AG04449 (cell line): Measurements from ENCODE around the gene GRB10.

Experiments
- CTCF ChIA-PET: fragments of 350-600 bp; formaldehyde crosslinking; extraction: SDS; loops from one replicate; lab custom pipeline; 2021; ENCODE audit warnings: antibody characterized with exemption; lab: Yijun Ruan, JAX
- POLR2A ChIA-PET: fragments of 400-600, 350-600 bp; formaldehyde crosslinking; extraction: SDS; loops from one replicate; lab custom pipeline; 2020; ENCODE audit warnings: antibody characterized with exemption, inconsistent platforms; lab: Yijun Ruan, JAX
- DNase-seq: peaks from one replicate; pipeline ENCODE4 v3.0.0-alpha.2; 2010; ENCODE audit warnings: low read depth, low spot score
- H3K4me3 ChIP-seq: 2 replicates; pipeline ENCODE4 v1.5.1; 2011; ENCODE audit warnings: low read depth, mild to moderate bottlenecking, control low read depth, low read length
- TF ChIP-seq, protein P1 (sequence below): IDR thresholded peaks from one replicate; pipeline ENCODE4 v1.5.1; 2011; ENCODE audit warnings: mild to moderate bottlenecking, moderate library complexity, low read length, control low read depth, inconsistent platforms; ENCODE audit not compliant: insufficient read depth; ENCODE audit errors: missing control alignments

Gene GRB10

GRCh38 chr7:50637725-50638643 lies 144.7 kb downstream of the GRB10 start:
- CTCF ChIA-PET: interaction anchor here (1.0 kb wide), 1 partner anchor 9 kb away, joined by 3 read pairs; no protein-coding TSS in a partner anchor
- POLR2A ChIA-PET: no interaction called here
- TF ChIP-seq, protein P1, sequence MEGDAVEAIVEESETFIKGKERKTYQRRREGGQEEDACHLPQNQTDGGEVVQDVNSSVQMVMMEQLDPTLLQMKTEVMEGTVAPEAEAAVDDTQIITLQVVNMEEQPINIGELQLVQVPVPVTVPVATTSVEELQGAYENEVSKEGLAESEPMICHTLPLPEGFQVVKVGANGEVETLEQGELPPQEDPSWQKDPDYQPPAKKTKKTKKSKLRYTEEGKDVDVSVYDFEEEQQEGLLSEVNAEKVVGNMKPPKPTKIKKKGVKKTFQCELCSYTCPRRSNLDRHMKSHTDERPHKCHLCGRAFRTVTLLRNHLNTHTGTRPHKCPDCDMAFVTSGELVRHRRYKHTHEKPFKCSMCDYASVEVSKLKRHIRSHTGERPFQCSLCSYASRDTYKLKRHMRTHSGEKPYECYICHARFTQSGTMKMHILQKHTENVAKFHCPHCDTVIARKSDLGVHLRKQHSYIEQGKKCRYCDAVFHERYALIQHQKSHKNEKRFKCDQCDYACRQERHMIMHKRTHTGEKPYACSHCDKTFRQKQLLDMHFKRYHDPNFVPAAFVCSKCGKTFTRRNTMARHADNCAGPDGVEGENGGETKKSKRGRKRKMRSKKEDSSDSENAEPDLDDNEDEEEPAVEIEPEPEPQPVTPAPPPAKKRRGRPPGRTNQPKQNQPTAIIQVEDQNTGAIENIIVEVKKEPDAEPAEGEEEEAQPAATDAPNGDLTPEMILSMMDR: no peak
- no peak for DNase-seq
- no peak overlapping the region for H3K4me3 ChIP-seq

DNA sequence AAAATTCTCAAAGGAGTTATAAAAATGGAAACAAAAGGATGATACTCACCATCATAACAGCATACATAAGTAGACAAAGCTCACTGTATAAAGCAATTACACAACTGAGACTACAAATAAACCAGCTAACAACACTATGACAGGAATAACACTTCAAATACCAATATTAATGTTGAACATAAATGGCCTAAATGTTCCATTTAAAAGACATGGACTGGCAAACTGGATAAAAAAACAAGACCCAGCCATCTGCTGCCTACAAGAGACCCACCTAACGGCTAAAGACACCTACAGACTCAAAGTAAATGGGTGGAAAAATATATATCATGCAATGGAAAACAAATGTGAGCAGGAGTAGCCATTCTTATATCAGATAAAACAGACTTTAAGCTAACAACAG lies 148.3 kb downstream of the GRB10 start:
- DNase-seq: no peak
- H3K4me3 ChIP-seq: no peak overlapping the region
- ChIA-PET POLR2A (no interaction called here), CTCF (interaction anchor here (1.5 to 4.5 kb wide), 10 partner anchors 9 to 527 kb away, joined by 4 to 34 read pairs (median 11); no protein-coding TSS in a partner anchor)
- TF ChIP-seq, protein P1: no peak

DNA sequence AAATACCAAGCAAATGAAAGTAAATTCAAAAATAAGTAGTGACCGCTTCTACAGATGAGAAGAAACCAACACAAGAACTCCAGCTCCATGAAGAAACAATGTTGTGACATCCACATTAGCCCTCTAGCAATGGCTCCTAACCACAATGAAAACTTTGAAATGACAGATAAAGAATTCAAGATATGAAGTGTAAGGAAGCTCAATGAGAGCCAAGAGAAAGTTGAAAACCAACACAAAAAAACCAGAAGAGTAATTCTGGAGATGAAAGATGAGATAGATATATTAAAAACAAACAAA lies 149.3 kb downstream of the GRB10 start:
- DNase-seq: no peak
- TF ChIP-seq, protein P1: no peak
- POLR2A ChIA-PET: no interaction called here
- no peak overlapping the region for H3K4me3 ChIP-seq
- CTCF ChIA-PET: interaction anchor here (0.8 to 4.5 kb wide), 24 partner anchors 8 to 528 kb away, joined by 3 to 34 read pairs (median 8); no protein-coding TSS in a partner anchor

- ChIA-PET POLR2A (no interaction called here), CTCF (interaction anchor here (0.8 to 4.5 kb wide), 25 partner anchors 7 to 528 kb away, joined by 3 to 34 read pairs (median 7); no protein-coding TSS in a partner anchor)
- no peak for DNase-seq
- H3K4me3 ChIP-seq: no peak overlapping the region
- TF ChIP-seq, protein P1: peak; percentile 72
These were observed 149.9 kb downstream of the GRB10 start for GRCh38 chr7:50632561-50633413.

DNA sequence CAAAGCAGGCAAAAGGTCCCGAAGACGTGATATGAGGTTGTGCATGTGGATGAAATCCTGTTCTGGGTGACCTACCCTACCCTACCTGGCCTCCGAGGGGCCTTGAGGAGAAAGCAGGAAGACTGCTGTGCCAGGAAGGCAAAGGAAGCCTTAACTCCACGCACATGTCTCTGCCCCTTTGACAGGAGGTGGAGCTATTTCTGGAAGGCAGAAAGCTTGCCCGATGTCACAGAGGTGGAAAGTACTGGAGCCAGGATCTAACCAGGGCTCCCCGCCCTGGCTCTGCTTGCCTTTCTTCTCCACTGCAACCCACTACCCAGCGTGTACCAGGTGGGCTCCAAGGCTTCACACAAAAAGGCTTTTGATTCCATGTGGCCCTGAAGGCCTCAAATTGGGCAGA lies 151.1 kb downstream of the GRB10 start:
- CTCF ChIA-PET: interaction anchor here (0.8 to 4.5 kb wide), 6 partner anchors 9 to 496 kb away, joined by 3 to 34 read pairs (median 10); no protein-coding TSS in a partner anchor
- no peak for DNase-seq
- TF ChIP-seq, protein P1: no peak
- POLR2A ChIA-PET: no interaction called here
- H3K4me3 ChIP-seq: no peak overlapping the region
